GM12878 (cell line): ENCODE results near the gene IL36RN. TPM values are rescaled to one million over a fixed set of nuclear protein-coding genes. Genes with fewer than 3 reads are reported as not detected.

ENCODE experiments used
- ATAC-seq: fragments of 200-7000 bp; cut with Tn5 transposase; 3 replicates; pipeline ENCODE4 v1.9.1; 2020; ENCODE audit warnings: mild to moderate bottlenecking, moderate library complexity
- BruUV-seq: library from RNA; stranded (reverse); fragments of 400-500 nt; replicated peaks from 2 replicates; lab custom pipeline; 2021; lab: Mats Ljungman, UMichigan
- CTCF ChIA-PET: fragments of 300-600 bp; sonication (Branson Sonifier 250); formaldehyde crosslinking; extraction: SDS; loops from one replicate; lab custom pipeline; 2021; ENCODE audit warnings: inconsistent platforms; lab: Yijun Ruan, JAX
- POLR2A ChIA-PET: fragments of 350-600 bp; formaldehyde crosslinking; extraction: SDS; loops from one replicate; lab custom pipeline; 2021; ENCODE audit warnings: inconsistent platforms; lab: Charles Lee
- RAD21 ChIA-PET: fragments of 300-600 bp; sonication (Branson Sonifier 250); formaldehyde crosslinking; loops from one replicate; lab custom pipeline; 2023; ENCODE audit warnings: antibody characterized with exemption; ENCODE audit not compliant: unreplicated experiment; lab: Charles Lee
- SMC1A ChIA-PET: fragments of 300-600 bp; sonication (Branson Sonifier 250); formaldehyde crosslinking; loops from one replicate; lab custom pipeline; 2023; ENCODE audit not compliant: unreplicated experiment, uncharacterized antibody; lab: Charles Lee
- DNase-seq: peaks from one replicate; pipeline ENCODE4 v3.0.0-alpha.2; 2011; ENCODE audit warnings: low read depth, low spot score
- FAIRE-seq: peaks from 3 replicates; lab custom pipeline; 2011; peaks lifted over from hg19 to GRCh38; lab: Jason Lieb, UNC
- H2AFZ ChIP-seq: 2 replicates; pipeline ENCODE4 v1.6.0; 2011; ENCODE audit warnings: low read depth, low read length, control low read depth; ENCODE audit not compliant: control insufficient read depth
- H3K27ac ChIP-seq: 2 replicates; pipeline ENCODE4 v1.5.1; 2011; ENCODE audit warnings: control low read depth; ENCODE audit not compliant: control insufficient read depth, insufficient read depth
- H3K27me3 ChIP-seq, 2 experiments: replicated peaks in 1 of 2; 2 replicates each; pipeline versions ENCODE4 v1.6.0 to v1.6.1; 2011; ENCODE audit warnings: low read length in 1 of 2; ENCODE audit not compliant: control insufficient read depth in 2 of 2, insufficient read depth in 2 of 2
- H3K36me3 ChIP-seq, 2 experiments: 2 replicates each; pipeline ENCODE4 v1.5.1; 2011; ENCODE audit warnings: low read length in 1 of 2; ENCODE audit not compliant: control insufficient read depth in 2 of 2, insufficient read depth in 2 of 2
- H3K4me1 ChIP-seq: 2 replicates; pipeline ENCODE4 v1.6.1; 2011; ENCODE audit warnings: mild to moderate bottlenecking, low read length, moderate library complexity, mixed read lengths; ENCODE audit not compliant: control insufficient read depth, insufficient read depth
- H3K4me2 ChIP-seq: 2 replicates; pipeline ENCODE4 v1.6.0; 2011; ENCODE audit warnings: control low read depth; ENCODE audit not compliant: control insufficient read depth, insufficient read depth
- H3K4me3 ChIP-seq: fragments of 200-600 bp; sonication (generic); 2 replicates; pipeline ENCODE4 v1.5.1; 2016
- H3K79me2 ChIP-seq: 2 replicates; pipeline ENCODE4 v1.6.0; 2011; ENCODE audit warnings: low read length; ENCODE audit not compliant: control insufficient read depth, insufficient read depth
- H3K9ac ChIP-seq: 2 replicates; pipeline ENCODE4 v1.8.0; 2011; ENCODE audit warnings: low read length, control low read depth, mixed read lengths; ENCODE audit not compliant: control insufficient read depth, insufficient read depth
- H3K9me3 ChIP-seq: replicated peaks from 3 replicates; pipeline ENCODE4 v1.5.1; 2011; ENCODE audit warnings: mild to moderate bottlenecking, low read length; ENCODE audit not compliant: control insufficient read depth, insufficient read depth
- H4K20me1 ChIP-seq: 2 replicates; pipeline ENCODE4 v1.6.0; 2011; ENCODE audit not compliant: control insufficient read depth, insufficient read depth
- BACH1 ChIP-seq: fragments of 450-650 bp; IDR thresholded peaks from 2 replicates; pipeline ENCODE4 v1.6.1; 2017; ENCODE audit warnings: mild to moderate bottlenecking, borderline replicate concordance
- EGR1 ChIP-seq, 2 experiments: IDR thresholded peaks; 1 replicate in 1 of 2; 2 replicates in 1 of 2; pipeline ENCODE4 v1.6.1; 2011 to 2012; ENCODE audit warnings: low read depth in 2 of 2, low read length in 2 of 2, borderline replicate concordance in 1 of 2, mild to moderate bottlenecking in 1 of 2, moderate library complexity in 1 of 2
- ELK1 ChIP-seq: IDR thresholded peaks from 2 replicates; pipeline ENCODE4 v1.6.1; 2012; ENCODE audit warnings: low read depth, low read length, improper control_type of control experiment
- MAX ChIP-seq: IDR thresholded peaks from 2 replicates; pipeline ENCODE4 v1.6.1; 2012; ENCODE audit warnings: low read depth, low read length, improper control_type of control experiment
- POLR2AphosphoS2 ChIP-seq: IDR thresholded peaks from 2 replicates; pipeline ENCODE4 v1.6.1; 2011; ENCODE audit warnings: low read depth, mild to moderate bottlenecking, low read length, improper control_type of control experiment, moderate library complexity
- RB1 ChIP-seq: fragments of 450-650 bp; formaldehyde crosslinking; IDR thresholded peaks from 2 replicates; pipeline ENCODE4 v1.6.1; 2017; ENCODE audit warnings: mild to moderate bottlenecking, borderline replicate concordance
- STAT3 ChIP-seq: IDR thresholded peaks from 2 replicates; pipeline ENCODE4 v1.6.1; 2011; ENCODE audit warnings: low read depth, low read length, improper control_type of control experiment
- TCF3 ChIP-seq: IDR thresholded peaks from 2 replicates; pipeline ENCODE4 v1.6.1; 2012; ENCODE audit warnings: low read depth, mild to moderate bottlenecking, low read length, borderline replicate concordance; ENCODE audit not compliant: insufficient read depth
- WGBS: methylation state at CpG from one replicate; pipeline ENCODE4 v1.1.6; 2016; ENCODE audit warnings: low lambda C conversion rate; ENCODE audit not compliant: insufficient replicate concordance, insufficient coverage; ENCODE audit errors: missing lambda C conversion rate; 5-methylcytosine and 5-hydroxymethylcytosine counted together
- in situ Hi-C: fragments of 300-500 bp; cut with MboI; formaldehyde crosslinking; loops from 9 replicates; pipeline ENCODE4 v1.14.3; 2018; ENCODE audit warnings: mixed read lengths
- intact Hi-C: fragments of 100-400 bp; cut with micrococcal nuclease; formaldehyde crosslinking; loops from one replicate; pipeline ENCODE4 v1.14.2; 2022; ENCODE audit not compliant: unreplicated experiment
- polyA plus RNA-seq, 11 experiments: library from polyadenylated mRNA; depleted of rRNA in 4 of 11; unstranded in 6 of 11; stranded (reverse) in 5 of 11; fragments of >200 nt; fragmentation: Nextera tagmentation in 4 of 11; fragmentation: Illumina TruSeq in 1 of 11; extraction: Ambion mirVana in 4 of 11; extraction: Trizol in 1 of 11; gene quantifications; 1 replicate in 1 of 11; 2 replicates in 10 of 11; pipeline versions ENCODE4 v1.2.1 to v1.2.3, GENCODE V29; 2011 to 2016; ENCODE audit warnings: inconsistent platforms in 2 of 11, missing spikeins in 2 of 11, low read depth in 1 of 11
- total RNA-seq, 4 experiments: library from RNA; depleted of rRNA in 3 of 4; stranded (reverse); fragments of >200 nt in 3 of 4; fragmentation: Illumina TruSeq in 1 of 4; extraction: Trizol in 1 of 4; gene quantifications; 2 replicates each; pipeline versions ENCODE4 v1.2.1 to v1.2.3, GENCODE V29; 2013 to 2021
- TF ChIP-seq, protein P1 (sequence below): fragments of 150-350 bp; IDR thresholded peaks from 2 replicates; pipeline ENCODE4 v1.6.1; 2014; ENCODE audit warnings: mild to moderate bottlenecking, low read depth, low read length

The IL36RN gene
- total and polyA plus RNA-seq, 10 of the 15 experiments (the other 5 are each of a cell fraction or from before 2014, with no cell fraction given): not detected

DNA sequence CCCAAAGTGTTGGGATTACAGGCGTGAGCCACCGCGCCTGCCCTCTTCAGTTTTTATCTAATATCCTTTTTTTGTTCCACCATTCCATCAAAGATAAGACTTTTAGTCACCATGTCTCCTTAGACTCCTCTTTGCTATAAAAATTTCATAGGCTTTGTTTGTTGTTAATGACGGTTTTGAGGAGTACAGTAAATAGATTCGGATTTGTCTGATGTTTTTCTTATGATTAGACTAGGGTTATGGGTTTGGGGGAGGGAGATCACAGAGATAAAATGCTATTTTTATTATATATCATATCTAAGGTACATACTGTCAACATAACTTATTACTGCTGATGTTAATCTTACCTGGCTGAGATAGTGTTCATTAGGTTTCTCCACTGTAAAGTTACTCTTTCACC, 12.5 kb upstream of the IL36RN start:
- H4K20me1 ChIP-seq: no peaks in the 10 kb centered on the region
- no peak overlapping the region for H3K4me3 ChIP-seq
- BruUV-seq: no TSS peak
- in situ Hi-C loops (no loop called here), intact Hi-C loops (no loop called here)
- H3K36me3 ChIP-seq: no peaks in the 10 kb centered on the region
- H3K79me2 ChIP-seq: no peaks in the 10 kb centered on the region
- no peak overlapping the region for H3K27ac ChIP-seq
- WGBS: 68% methylated on average over 5 of the region's 5 CpGs
- no peak overlapping the region for H3K4me2 ChIP-seq
- TF ChIP-seq EGR1 (IDR thresholded peaks at IDR 0.05; ENCODE audit: borderline replicate concordance in 1 of 2, low read depth in 2 of 2, low read length in 2 of 2) (no peak), STAT3 (no peak), MAX (no peak), BACH1 (no peak), TCF3 (no peak), ELK1 (no peak), POLR2AphosphoS2 (no peak), RB1 (no peak)
- TF ChIP-seq, protein P1, sequence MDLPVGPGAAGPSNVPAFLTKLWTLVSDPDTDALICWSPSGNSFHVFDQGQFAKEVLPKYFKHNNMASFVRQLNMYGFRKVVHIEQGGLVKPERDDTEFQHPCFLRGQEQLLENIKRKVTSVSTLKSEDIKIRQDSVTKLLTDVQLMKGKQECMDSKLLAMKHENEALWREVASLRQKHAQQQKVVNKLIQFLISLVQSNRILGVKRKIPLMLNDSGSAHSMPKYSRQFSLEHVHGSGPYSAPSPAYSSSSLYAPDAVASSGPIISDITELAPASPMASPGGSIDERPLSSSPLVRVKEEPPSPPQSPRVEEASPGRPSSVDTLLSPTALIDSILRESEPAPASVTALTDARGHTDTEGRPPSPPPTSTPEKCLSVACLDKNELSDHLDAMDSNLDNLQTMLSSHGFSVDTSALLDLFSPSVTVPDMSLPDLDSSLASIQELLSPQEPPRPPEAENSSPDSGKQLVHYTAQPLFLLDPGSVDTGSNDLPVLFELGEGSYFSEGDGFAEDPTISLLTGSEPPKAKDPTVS: no peak
- POLR2A ChIA-PET: no interaction called here
- CTCF ChIA-PET: no interaction called here
- SMC1A ChIA-PET: interaction anchor here (1.0 kb wide), 1 partner anchor 12 kb away, joined by 4 read pairs; the partner anchor contains the start of gene IL36RN
- 0 out of 4 replicates have a peak, but pooled peaks cover 0 to 1% of the 10 kb centered on the region in 2 experiments for H3K27me3 ChIP-seq
- no peaks in the 10 kb centered on the region for H3K9me3 ChIP-seq
- RAD21 ChIA-PET: no interaction called here
- ATAC-seq: no peak
- no peak overlapping the region for H3K9ac ChIP-seq
- no peak for FAIRE-seq
- H2AFZ ChIP-seq: no peak overlapping the region
- no peaks in the 10 kb centered on the region for H3K4me1 ChIP-seq
- no peak for DNase-seq
